Fibroblast of villous mesenchyme (primary cell): Measurements from ENCODE around the gene CLEC16A. TPM values are rescaled to one million over a fixed set of nuclear protein-coding genes. Genes with fewer than 3 reads are reported as not detected.
A peak's percentile ranks its signal among the peaks of the same experiment; 100 is the strongest.

Source experiments
- DNase-seq: peaks from one replicate; pipeline ENCODE4 v3.0.0-alpha.2; 2010; ENCODE audit warnings: low read depth
- H3K4me3 ChIP-seq: 2 replicates; pipeline ENCODE4 v1.5.1; 2011; ENCODE audit warnings: low read depth, mild to moderate bottlenecking, low read length
- total RNA-seq: library from RNA; depleted of rRNA; stranded (reverse); fragments of >200 nt; gene quantifications from 2 replicates; pipeline ENCODE4 v1.2.3, GENCODE V29; 2012
- TF ChIP-seq, protein P1 (sequence below): IDR thresholded peaks from 2 replicates; pipeline ENCODE4 v1.5.1; 2012; ENCODE audit warnings: low read depth, mild to moderate bottlenecking, low read length; ENCODE audit not compliant: insufficient read depth

The CLEC16A gene
- total RNA-seq, 1 donor: 32.4 TPM

DNA sequence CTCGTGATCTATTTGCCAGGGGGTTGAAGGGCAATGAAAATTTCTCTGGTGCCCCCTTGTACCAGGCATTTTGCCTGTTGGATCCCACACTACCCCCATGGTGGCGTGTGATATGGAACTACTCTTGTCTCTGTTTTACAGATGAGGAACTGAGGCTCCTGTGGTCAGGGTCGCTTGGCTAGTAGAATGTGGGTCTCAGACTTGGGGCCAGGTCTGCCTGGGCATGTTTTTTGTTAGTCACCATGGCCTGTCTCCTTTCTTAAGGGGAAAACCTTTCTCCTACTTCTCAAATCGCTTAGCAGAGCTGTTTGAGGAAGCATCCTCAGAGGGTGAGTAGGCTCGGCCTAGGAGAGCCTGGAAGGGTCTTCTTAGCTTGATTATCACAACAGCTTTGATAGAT, 51.2 kb downstream of the CLEC16A start:
- TF ChIP-seq, protein P1, sequence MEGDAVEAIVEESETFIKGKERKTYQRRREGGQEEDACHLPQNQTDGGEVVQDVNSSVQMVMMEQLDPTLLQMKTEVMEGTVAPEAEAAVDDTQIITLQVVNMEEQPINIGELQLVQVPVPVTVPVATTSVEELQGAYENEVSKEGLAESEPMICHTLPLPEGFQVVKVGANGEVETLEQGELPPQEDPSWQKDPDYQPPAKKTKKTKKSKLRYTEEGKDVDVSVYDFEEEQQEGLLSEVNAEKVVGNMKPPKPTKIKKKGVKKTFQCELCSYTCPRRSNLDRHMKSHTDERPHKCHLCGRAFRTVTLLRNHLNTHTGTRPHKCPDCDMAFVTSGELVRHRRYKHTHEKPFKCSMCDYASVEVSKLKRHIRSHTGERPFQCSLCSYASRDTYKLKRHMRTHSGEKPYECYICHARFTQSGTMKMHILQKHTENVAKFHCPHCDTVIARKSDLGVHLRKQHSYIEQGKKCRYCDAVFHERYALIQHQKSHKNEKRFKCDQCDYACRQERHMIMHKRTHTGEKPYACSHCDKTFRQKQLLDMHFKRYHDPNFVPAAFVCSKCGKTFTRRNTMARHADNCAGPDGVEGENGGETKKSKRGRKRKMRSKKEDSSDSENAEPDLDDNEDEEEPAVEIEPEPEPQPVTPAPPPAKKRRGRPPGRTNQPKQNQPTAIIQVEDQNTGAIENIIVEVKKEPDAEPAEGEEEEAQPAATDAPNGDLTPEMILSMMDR: no peak
- H3K4me3 ChIP-seq: no peak overlapping the region
- no peak for DNase-seq

DNA sequence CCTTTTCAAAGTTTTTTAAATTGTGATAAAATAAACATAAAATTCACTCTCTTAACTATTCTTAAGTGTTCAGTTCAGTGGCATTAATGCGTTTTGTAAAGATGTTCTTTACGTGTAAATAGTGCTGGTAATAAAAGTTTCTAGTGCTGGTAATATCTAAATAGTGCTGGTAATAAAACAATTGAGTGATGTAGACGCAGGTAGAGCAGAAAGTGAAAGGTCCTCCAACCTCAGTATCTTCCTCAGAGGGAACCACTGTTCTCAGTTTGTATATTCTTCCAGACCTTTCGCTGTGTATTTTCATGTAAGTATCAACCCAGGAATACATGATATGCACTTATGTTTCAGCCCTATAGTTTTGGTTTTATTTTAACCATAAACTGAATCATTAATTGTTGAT, 53.1 kb downstream of the CLEC16A start:
- TF ChIP-seq, protein P1: no peak
- no peak for DNase-seq
- no peak overlapping the region for H3K4me3 ChIP-seq

DNA sequence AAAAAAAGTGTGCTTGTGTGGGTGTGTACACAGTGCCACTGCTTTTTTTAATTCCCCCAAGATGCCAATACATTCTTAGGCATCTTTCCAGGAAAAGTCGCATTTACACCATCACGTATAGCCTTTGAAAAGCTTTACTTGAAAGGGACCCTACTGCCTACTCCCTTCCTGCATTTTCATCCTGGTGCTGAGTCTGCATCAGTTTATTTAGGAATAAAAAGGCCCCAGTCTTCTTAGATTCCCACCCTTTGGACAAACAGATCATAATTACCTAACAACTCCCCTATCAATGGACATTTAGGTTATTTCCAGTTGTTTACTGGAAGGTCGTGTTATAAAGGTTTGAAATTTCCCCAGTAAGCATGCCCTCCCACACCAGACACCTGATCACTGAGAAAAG, 54.9 kb downstream of the CLEC16A start:
- no peak for DNase-seq
- TF ChIP-seq, protein P1: no peak
- no peak overlapping the region for H3K4me3 ChIP-seq

DNA sequence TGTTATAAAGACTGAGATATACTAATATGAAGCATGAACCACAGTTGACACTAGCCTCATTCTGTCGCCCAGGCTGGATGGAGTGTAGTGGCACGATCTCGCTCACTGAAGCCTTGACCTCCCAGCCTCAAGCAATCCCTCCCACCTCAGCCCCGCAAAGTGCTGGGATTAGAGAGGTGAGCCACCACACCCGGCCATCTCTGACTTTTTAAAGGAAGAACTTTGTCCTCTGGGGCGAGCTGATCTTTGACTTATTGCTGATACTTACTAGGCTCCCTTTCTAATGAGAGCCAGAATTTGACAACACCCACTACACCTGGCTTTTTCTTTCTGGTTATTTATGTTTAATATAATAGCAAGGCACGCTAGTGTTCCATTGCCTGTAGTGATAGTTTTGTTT, 57.2 kb downstream of the CLEC16A start:
- DNase-seq: no peak
- TF ChIP-seq, protein P1: no peak

DNA sequence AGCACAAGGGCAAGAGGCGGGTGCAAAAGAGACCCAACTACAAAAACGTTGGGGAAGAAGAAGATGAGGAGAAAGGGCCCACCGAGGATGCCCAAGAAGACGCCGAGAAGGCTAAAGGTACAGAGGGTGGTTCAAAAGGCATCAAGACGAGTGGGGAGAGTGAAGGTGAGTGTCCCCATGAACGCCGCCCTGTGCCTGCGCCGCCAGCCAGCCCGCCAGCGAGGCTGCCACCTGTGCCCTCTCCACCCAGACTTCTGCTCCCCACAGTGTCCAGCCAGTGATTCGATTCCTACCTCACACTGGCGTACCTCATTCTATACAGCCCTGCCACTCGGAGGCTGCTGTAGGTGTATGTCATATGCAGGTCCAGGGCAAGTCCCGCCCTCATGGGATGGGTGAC, 58.8 kb downstream of the CLEC16A start:
- TF ChIP-seq, protein P1: no peak
- DNase-seq: no peak
- no peak overlapping the region for H3K4me3 ChIP-seq

More for the DNA sequence above, 57.2 kb downstream of the CLEC16A start:
- no peak overlapping the region for H3K4me3 ChIP-seq

DNA sequence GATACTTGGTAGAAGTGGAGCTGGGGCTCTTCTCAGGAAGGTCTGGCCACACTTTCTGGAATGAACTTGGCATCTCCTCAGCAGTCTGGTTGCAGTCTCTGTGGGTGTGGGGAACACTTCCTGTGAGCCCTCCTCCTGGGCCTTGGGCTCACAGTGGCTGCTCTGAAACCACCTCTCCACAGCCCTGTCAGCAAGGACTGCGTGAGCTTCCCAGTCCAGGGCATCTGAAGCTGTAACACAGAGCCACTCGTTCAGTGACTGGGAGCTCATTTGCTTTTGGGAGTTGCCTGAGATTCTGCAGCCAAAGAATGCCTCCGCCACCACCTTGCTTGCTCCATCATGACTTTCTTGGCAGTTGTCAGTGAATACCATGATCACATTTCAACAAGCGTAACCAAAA, 60.0 kb downstream of the CLEC16A start:
- TF ChIP-seq, protein P1: no peak
- no peak overlapping the region for H3K4me3 ChIP-seq
- DNase-seq: no peak

DNA sequence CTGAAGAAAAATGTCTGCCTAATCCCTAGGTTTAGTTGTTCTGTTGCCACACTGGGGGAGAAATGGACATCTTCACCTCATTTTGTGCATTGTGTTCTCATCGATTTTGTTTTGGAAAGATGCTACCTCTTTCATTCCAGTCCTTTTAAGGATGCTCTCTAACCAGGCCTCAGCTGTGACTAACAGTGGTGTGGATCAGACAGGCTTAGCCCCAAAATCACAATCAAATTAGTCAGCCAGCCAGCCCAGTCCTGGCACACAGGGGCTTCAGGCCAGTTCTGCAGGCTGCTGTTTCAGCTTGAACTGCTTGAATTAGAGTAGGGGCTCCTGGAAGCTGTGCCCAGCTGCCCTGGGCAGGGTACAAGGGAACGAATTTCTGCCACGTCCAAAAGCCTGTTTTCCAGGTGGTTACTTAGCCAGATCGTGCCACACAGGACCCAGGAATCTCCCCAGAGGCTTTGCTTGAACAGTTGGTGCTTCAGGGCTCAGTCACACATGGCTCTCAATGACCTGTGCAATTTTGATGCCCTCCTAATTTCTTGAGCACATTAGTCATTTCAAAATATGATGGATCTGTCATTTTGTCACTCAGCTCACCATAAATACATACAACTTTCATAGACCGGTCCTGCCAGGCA, 60.7 kb downstream of the CLEC16A start:
- TF ChIP-seq, protein P1: no peak
- no peak overlapping the region for H3K4me3 ChIP-seq
- peak; percentile 48 for DNase-seq
